ENCODE results near the gene PRKCZ.
"Not testable (repeated sequence)": the region's sequence is repeated elsewhere in the genome, so short reads cannot be mapped to it uniquely, and the experiment has no call there.

The PRKCZ gene

DNA sequence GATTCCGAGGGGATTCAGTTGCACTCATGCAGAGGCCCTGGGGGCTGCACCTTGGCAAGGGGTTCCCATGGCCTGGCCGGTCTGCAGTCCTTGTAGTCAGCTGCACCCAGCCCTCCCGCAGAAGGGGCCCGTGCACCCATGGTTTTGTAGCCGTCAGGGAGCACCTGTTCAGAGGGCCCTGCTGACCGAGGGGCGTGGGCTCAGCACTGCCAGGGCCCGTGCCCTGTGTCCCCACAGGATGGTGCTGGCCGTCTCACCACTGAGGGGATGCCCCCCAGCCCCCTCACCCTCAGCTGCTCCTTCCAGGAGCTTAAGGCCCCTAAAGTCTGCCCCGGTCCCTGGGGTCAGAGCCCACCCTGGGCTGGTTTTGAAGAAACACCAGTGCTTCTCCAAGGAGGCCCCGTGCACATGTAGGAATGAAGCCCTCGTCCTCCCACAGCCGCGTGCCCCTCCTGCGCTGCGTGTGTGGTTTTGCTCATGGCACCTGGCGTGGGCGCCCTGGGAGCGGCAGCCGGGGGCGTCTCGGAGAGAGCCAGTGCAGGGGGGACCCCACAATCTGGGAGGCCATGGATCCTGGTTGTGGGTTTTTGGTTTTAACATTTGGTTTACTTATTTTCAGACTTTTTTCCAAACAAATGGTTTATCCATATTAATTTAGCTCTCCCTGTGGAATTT, 40.1 kb downstream of the PRKCZ start:
- no peak overlapping the region for H3K4me3 ChIP-seq (replicated peaks in 1 of 2; ENCODE audit: low read depth in 2 of 2, low read length in 2 of 2)
- no peak for DNase-seq (ENCODE audit: low read depth in 2 of 2)
- TF ChIP-seq, protein P1, sequence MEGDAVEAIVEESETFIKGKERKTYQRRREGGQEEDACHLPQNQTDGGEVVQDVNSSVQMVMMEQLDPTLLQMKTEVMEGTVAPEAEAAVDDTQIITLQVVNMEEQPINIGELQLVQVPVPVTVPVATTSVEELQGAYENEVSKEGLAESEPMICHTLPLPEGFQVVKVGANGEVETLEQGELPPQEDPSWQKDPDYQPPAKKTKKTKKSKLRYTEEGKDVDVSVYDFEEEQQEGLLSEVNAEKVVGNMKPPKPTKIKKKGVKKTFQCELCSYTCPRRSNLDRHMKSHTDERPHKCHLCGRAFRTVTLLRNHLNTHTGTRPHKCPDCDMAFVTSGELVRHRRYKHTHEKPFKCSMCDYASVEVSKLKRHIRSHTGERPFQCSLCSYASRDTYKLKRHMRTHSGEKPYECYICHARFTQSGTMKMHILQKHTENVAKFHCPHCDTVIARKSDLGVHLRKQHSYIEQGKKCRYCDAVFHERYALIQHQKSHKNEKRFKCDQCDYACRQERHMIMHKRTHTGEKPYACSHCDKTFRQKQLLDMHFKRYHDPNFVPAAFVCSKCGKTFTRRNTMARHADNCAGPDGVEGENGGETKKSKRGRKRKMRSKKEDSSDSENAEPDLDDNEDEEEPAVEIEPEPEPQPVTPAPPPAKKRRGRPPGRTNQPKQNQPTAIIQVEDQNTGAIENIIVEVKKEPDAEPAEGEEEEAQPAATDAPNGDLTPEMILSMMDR (IDR thresholded peaks at IDR 0.05; ENCODE audit: low read depth, low read length), result no peak

DNA sequence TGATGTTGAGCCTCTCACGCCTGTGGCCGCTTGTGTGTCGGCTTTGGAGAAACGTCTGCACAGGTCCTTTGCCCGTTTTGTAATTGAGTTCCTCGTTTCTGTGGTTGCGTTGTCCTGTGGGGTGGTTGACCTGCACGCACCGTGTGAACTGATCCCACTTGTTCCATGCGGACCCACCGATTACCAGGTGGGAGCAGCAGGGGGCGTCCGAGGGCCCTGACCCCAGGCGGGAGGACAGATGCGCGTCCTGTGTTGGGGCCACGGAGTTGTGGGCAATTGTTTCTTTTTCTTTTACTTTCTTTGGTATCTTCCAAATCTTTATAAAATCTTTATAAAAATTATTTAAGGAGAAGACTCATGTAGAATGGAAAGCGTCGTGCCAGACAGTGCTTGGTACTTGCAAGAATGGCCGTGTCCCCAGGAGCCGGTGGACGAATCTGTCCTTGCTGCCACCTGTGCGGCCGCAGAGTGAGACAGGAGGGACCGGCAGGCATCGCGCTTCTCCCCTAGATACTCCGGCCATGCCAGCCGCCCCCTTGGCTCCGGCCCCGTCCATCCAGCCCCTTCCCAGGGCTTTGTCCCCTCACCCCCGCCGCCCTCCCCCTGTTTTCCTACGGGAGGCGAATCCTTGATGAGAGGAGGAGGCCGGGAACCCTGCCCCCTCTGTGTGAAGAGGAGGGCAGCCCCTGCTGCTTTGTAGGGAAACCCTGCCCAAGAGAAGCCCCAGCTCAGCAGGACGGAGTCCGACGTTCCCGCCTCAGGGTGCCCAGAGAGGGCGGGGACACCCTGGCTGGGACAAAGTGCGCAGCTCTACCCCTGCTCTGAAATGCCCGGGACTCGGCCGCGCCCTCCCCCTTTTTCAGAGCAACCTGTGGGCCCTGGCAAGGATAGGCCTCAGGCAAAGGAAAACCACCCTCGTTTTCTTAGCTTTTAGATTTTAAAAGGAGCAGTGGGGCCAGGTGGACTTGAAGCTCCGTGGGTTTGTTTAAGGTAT, 41.7 kb downstream of the PRKCZ start:
- no peak overlapping the region for H3K4me3 ChIP-seq (replicated peaks in 1 of 2; ENCODE audit: low read depth in 2 of 2, low read length in 2 of 2)
- TF ChIP-seq, protein P1 (IDR thresholded peaks at IDR 0.05; ENCODE audit: low read depth, low read length), result peak; percentile 61
- peak; percentile 22 to 25 for DNase-seq (ENCODE audit: low read depth in 2 of 2)

DNA sequence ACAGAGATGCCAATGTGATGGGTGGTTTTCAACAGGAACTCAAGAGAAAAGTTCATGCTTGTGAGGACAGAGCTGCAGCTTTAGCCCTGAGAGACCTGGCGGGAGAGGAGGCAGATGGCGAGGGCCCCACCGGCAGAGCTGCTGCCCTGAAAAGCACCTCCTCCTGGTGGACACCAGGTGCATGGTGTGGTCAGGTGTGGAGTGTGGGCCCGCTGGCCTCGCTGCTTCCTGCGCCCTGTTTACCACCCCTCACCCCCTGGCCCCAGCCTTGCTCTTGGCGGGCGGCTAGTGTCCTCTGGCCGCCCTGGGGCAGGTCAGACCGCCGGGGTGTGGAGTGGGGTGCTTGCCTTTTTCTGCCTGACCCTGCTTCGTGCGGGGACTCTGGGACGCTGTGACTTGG, 42.8 kb downstream of the PRKCZ start:
- H3K4me3 ChIP-seq (replicated peaks in 1 of 2; ENCODE audit: low read depth in 2 of 2, low read length in 2 of 2), result no peak overlapping the region
- TF ChIP-seq, protein P1 (IDR thresholded peaks at IDR 0.05; ENCODE audit: low read depth, low read length), result no peak
- DNase-seq (ENCODE audit: low read depth in 2 of 2), result no peak

DNA sequence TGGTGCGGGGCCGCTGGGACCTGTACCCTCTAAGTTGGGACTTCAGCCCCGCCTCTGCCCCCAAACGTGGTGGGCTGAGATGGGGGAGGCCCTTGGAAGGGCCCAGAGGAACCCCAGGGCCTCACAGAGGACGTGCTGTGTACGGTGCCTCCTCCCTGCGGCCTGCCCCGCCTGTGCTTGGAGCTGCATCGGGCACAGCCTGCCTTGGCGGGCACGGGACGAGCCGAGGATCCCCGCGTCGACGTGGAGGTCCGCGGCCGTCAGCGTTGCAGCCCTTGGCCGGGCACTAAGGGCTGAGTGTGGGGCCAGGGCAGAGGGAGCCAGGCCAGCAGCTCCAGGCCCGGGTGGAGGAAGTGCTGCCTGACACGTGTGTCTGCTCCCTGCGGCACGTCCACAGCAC, 43.4 kb downstream of the PRKCZ start:
- TF ChIP-seq, protein P1 (IDR thresholded peaks at IDR 0.05; ENCODE audit: low read depth, low read length), result no peak
- no peak for DNase-seq (ENCODE audit: low read depth in 2 of 2)
- no peak overlapping the region for H3K4me3 ChIP-seq (replicated peaks in 1 of 2; ENCODE audit: low read depth in 2 of 2, low read length in 2 of 2)

DNA sequence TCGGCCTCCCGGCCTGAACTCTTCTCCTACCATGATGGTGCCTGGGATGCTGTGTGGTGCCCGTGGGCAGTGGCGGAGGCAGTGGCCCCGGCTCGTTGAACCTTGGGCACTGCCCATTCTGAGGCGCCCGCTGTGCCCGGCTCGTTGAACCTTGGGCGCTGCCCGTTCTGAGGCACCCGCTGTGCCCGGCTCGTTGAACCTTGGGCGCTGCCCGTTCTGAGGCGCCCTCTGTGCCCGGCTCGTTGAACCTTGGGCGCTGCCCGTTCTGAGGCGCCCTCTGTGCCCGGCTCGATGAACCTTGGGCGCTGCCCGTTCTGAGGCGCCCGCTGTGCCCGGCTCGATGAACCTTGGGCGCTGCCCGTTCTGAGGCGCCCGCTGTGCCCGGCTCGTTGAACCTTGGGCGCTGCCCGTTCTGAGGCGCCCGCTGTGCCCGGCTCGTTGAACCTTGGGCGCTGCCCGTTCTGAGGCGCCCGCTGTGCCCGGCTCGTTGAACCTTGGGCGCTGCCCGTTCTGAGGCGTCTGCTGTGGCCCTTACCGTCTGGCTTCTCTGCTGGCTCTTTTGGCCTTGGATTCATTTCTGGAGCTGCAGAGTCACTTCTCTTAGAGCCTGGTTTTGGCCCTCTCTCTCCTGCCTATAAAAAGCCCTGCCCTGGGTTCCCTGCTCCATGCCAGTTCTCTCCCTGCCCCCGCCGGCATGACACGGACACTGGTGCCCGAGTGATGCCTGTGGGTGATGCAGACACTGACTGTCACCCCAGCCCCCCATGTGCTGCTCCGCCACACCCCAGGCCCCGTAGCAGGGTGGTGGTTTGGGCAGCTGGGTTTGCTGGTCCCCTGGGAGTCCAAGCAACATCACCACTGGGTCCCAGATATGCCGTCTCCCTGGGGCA, 44.3 kb downstream of the PRKCZ start:
- not testable (repeated sequence) for H3K4me3 ChIP-seq (replicated peaks in 1 of 2; ENCODE audit: low read depth in 2 of 2, low read length in 2 of 2); DNase-seq (ENCODE audit: low read depth in 2 of 2)

DNA sequence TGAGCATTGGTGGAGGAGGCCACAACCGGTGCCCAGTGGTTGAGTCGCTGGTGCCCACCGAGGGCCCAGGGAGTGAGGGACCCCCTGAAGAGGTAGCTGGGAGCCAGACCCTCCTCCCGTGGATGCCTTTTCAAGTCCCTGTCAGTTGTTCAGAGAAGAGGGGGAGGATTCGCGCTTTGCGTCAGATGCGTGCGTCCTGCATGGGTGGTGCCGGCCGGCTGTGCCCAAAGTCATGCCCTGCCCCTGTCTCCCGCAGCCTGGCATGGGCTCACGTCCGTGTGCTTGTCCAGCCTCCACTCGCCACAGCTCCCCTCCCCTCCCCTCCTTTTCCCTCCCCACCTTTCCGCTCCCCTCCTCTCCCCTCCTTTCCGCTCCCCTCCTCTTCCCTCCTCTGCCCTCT, 45.2 kb downstream of the PRKCZ start:
- TF ChIP-seq, protein P1 (IDR thresholded peaks at IDR 0.05; ENCODE audit: low read depth, low read length), result no peak
- H3K4me3 ChIP-seq (replicated peaks in 1 of 2; ENCODE audit: low read depth in 2 of 2, low read length in 2 of 2), result no peak overlapping the region
- DNase-seq (ENCODE audit: low read depth in 2 of 2), result no peak
